HepG2 (cell line): ENCODE results near the gene ST6GALNAC4. TPM values are rescaled to one million over a fixed set of nuclear protein-coding genes. Genes with fewer than 3 reads are reported as not detected.

ENCODE experiments used
- ATRX ChIP-seq: sonication (generic); formaldehyde crosslinking; IDR thresholded peaks from 2 replicates; pipeline ENCODE4 v1.4.0; 2020; ENCODE audit warnings: missing genetic modification reagents, borderline replicate concordance
- BHLHE40 ChIP-seq: IDR thresholded peaks from 2 replicates; pipeline ENCODE4 v1.6.1; 2011; ENCODE audit warnings: low read length, improper control_type of control experiment
- BORCS8-MEF2B ChIP-seq: sonication (generic); formaldehyde crosslinking; IDR thresholded peaks from 2 replicates; pipeline ENCODE4 v1.8.0; 2022; ENCODE audit warnings: mild to moderate bottlenecking, missing genetic modification reagents
- HINFP ChIP-seq: sonication (generic); formaldehyde crosslinking; IDR thresholded peaks from 2 replicates; pipeline ENCODE4 v1.4.0; 2020; ENCODE audit warnings: low read depth, mild to moderate bottlenecking, missing genetic modification reagents
- KLF13 ChIP-seq: sonication (generic); formaldehyde crosslinking; IDR thresholded peaks from 2 replicates; pipeline ENCODE4 v1.4.0; 2020; ENCODE audit warnings: mild to moderate bottlenecking, missing genetic modification reagents
- MATR3 ChIP-seq: sonication (generic); formaldehyde crosslinking; IDR thresholded peaks from 2 replicates; pipeline ENCODE4 v1.4.0; 2020; ENCODE audit warnings: missing genetic modification reagents
- NR2F6 ChIP-seq, 2 experiments: IDR thresholded peaks; 2 replicates each; pipeline ENCODE4 v1.6.1; 2016; ENCODE audit warnings: antibody characterized with exemption in 1 of 2, mild to moderate bottlenecking in 1 of 2
- SMARCE1 ChIP-seq: fragments of 450-650 bp; IDR thresholded peaks from 2 replicates; pipeline ENCODE4 v1.6.1; 2017; ENCODE audit warnings: borderline replicate concordance
- SOX13 ChIP-seq, 3 experiments: fragments of 450-650 bp in 1 of 3; sonication (generic) in 1 of 3; formaldehyde crosslinking in 1 of 3; IDR thresholded peaks in 2 of 3; conservative IDR thresholded peaks in 1 of 3; 2 replicates each; pipeline versions ENCODE4 v1.5.0 to v1.6.1; 2016 to 2020; ENCODE audit warnings: antibody characterized with exemption in 1 of 3, mild to moderate bottlenecking in 1 of 3, missing compliant biosample characterization in 1 of 3, missing genetic modification reagents in 1 of 3, moderate library complexity in 1 of 3
- TARDBP ChIP-seq: sonication (generic); formaldehyde crosslinking; IDR thresholded peaks from 2 replicates; pipeline ENCODE4 v1.8.0; 2022; ENCODE audit warnings: mild to moderate bottlenecking, missing genetic modification reagents
- TOPORS ChIP-seq: sonication (generic); formaldehyde crosslinking; IDR thresholded peaks from 2 replicates; pipeline ENCODE4 v1.8.0; 2023; ENCODE audit warnings: mild to moderate bottlenecking, missing genetic modification reagents
- ZBTB46 ChIP-seq: sonication (generic); formaldehyde crosslinking; IDR thresholded peaks from 2 replicates; pipeline ENCODE4 v1.4.0; 2020; ENCODE audit warnings: mild to moderate bottlenecking, missing genetic modification reagents, borderline replicate concordance
- ZFY ChIP-seq: sonication (generic); formaldehyde crosslinking; IDR thresholded peaks from 2 replicates; pipeline ENCODE4 v1.4.0; 2020; ENCODE audit warnings: missing genetic modification reagents
- ZKSCAN5 ChIP-seq: sonication (generic); formaldehyde crosslinking; IDR thresholded peaks from 2 replicates; pipeline ENCODE4 v1.5.1; 2020; ENCODE audit warnings: mild to moderate bottlenecking, missing genetic modification reagents
- ZNF263 ChIP-seq: sonication (generic); formaldehyde crosslinking; IDR thresholded peaks from 2 replicates; pipeline ENCODE4 v1.4.0; 2020; ENCODE audit warnings: missing genetic modification reagents
- ZNF407 ChIP-seq: sonication (generic); formaldehyde crosslinking; IDR thresholded peaks from one replicate; pipeline ENCODE4 v1.5.1; 2020; ENCODE audit warnings: mild to moderate bottlenecking, missing genetic modification reagents; ENCODE audit errors: not compliant biosample characterization
- polyA plus RNA-seq, 8 experiments: library from polyadenylated mRNA; depleted of rRNA in 3 of 8; stranded (reverse) in 7 of 8; unstranded in 1 of 8; fragments of >200 nt; fragmentation: Illumina TruSeq in 4 of 8; extraction: Trizol in 4 of 8; gene quantifications; 2 replicates each; pipeline versions ENCODE4 v1.2.1 to v1.2.3, GENCODE V29; 2011 to 2016; ENCODE audit warnings: low read depth in 4 of 8, missing spikeins in 1 of 8, mixed read lengths in 1 of 8; ENCODE audit not compliant: insufficient read depth in 1 of 8
- total RNA-seq, 5 experiments: library from RNA; depleted of rRNA; stranded (reverse); fragments of >200 nt; fragmentation: Illumina TruSeq; extraction: Trizol; gene quantifications; 2 replicates each; pipeline ENCODE4 v1.2.3, GENCODE V29; 2016; ENCODE audit warnings: low read depth in 1 of 5
- TF ChIP-seq, protein P1 (sequence below): IDR thresholded peaks from 2 replicates; pipeline ENCODE4 v1.6.1; 2012; ENCODE audit warnings: inconsistent platforms

Gene ST6GALNAC4
- total and polyA plus RNA-seq, 2 of the 13 experiments (the other 11 are each of a cell fraction or from before 2014, with no cell fraction given): 18.8 to 27.7 TPM

- 0 out of 2 replicates have a peak, but pooled peaks have one; percentile 36 for TF ChIP-seq HINFP (CRISPR knock-in tag)
- TF ChIP-seq KLF13 (CRISPR knock-in tag): no peak
- TF ChIP-seq TARDBP (CRISPR knock-in tag): no peak
- TF ChIP-seq, protein P1, sequence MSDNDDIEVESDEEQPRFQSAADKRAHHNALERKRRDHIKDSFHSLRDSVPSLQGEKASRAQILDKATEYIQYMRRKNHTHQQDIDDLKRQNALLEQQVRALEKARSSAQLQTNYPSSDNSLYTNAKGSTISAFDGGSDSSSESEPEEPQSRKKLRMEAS: no peak; the same call in 1 of the 2 replicates
- TF ChIP-seq BHLHE40: peak; percentile 13; the same call in 1 of the 2 replicates
- TF ChIP-seq ZFY (CRISPR knock-in tag): peak; percentile 11; the same call in 1 of the 2 replicates
- 0 out of 2 replicates have a peak, but pooled peaks have one; percentile 22 for TF ChIP-seq BORCS8-MEF2B
- no peak for TF ChIP-seq ZNF407 (CRISPR knock-in tag)
- TF ChIP-seq ZBTB46 (CRISPR knock-in tag): 0 out of 2 replicates have a peak, but pooled peaks have one; percentile 45
- no peak for TF ChIP-seq ZKSCAN5 (CRISPR knock-in tag)
- TF ChIP-seq MATR3 (CRISPR knock-in tag): no peak
- 0 out of 2 replicates have a peak, but pooled peaks have one; percentile 7 for TF ChIP-seq ZNF263 (CRISPR knock-in tag)
- 0 out of 2 replicates have a peak, but pooled peaks have one; percentile 56 for TF ChIP-seq TOPORS (CRISPR knock-in tag)
- no peak for TF ChIP-seq SOX13 (IDR thresholded peaks at IDR 0.05)
- TF ChIP-seq SOX13 (CRISPR knock-in tag; conservative IDR thresholded peaks at IDR 0.05 in 1 of 2, IDR thresholded peaks at IDR 0.05 in 1 of 2): no peak
- 0 out of 2 replicates have a peak, but pooled peaks have one; percentile 22 for TF ChIP-seq NR2F6 (IDR thresholded peaks at IDR 0.05)
- no peak for TF ChIP-seq NR2F6 (CRISPR knock-in tag; IDR thresholded peaks at IDR 0.05)
- no peak for TF ChIP-seq ATRX (CRISPR knock-in tag)
- TF ChIP-seq SMARCE1: no peak
Observed at GRCh38 chr9:127931092-127931881, 14.4 kb upstream of the ST6GALNAC4 start (continued).
